DND-41 (cell line): Measurements from ENCODE around the gene DYNLT1.
A peak's percentile ranks its signal among the peaks of the same experiment; 100 is the strongest.

Experiments used
- ATAC-seq: fragments of 200-7000 bp; cut with Tn5 transposase; 3 replicates; pipeline ENCODE4 v1.9.1; 2021; ENCODE audit warnings: low read depth; ENCODE audit not compliant: insufficient read depth
- DNase-seq: peaks from one replicate; pipeline ENCODE4 v3.0.0-alpha.2; 2020
- H2AFZ ChIP-seq: 2 replicates; pipeline ENCODE4 v1.6.0; 2012; ENCODE audit warnings: low read depth, low read length
- H3K27ac ChIP-seq: 2 replicates; pipeline ENCODE4 v1.5.1; 2012; ENCODE audit warnings: low read length, inconsistent platforms
- H3K27me3 ChIP-seq: fragments of 200-600 bp; sonication (generic); 2 replicates; pipeline ENCODE4 v1.6.0; 2012; ENCODE audit warnings: low read length, mild to moderate bottlenecking, inconsistent platforms; ENCODE audit not compliant: insufficient read depth, poor library complexity
- H3K36me3 ChIP-seq: 2 replicates; pipeline ENCODE4 v1.5.1; 2012; ENCODE audit warnings: low read length, inconsistent platforms; ENCODE audit not compliant: insufficient read depth
- H3K4me1 ChIP-seq: 2 replicates; pipeline ENCODE4 v1.5.1; 2012; ENCODE audit warnings: mild to moderate bottlenecking, low read length; ENCODE audit not compliant: insufficient read depth
- H3K4me2 ChIP-seq: 2 replicates; pipeline ENCODE4 v1.6.0; 2012; ENCODE audit warnings: mild to moderate bottlenecking, moderate library complexity, low read length, inconsistent platforms; ENCODE audit not compliant: insufficient read depth
- H3K4me3 ChIP-seq, 2 experiments: fragments of 200-600 bp in 1 of 2; shearing (Covaris generic) in 1 of 2; 2 replicates each; pipeline ENCODE4 v1.5.1; 2012 to 2016; ENCODE audit warnings: inconsistent platforms in 2 of 2, low read length in 2 of 2, mild to moderate bottlenecking in 2 of 2, low read depth in 1 of 2, moderate library complexity in 1 of 2
- H3K79me2 ChIP-seq: 2 replicates; pipeline ENCODE4 v1.6.0; 2012; ENCODE audit warnings: low read length, inconsistent platforms; ENCODE audit not compliant: insufficient read depth
- H3K9ac ChIP-seq: 2 replicates; pipeline ENCODE4 v1.6.0; 2012; ENCODE audit warnings: low read depth, mild to moderate bottlenecking, inconsistent platforms, low read length, moderate library complexity
- H3K9me3 ChIP-seq: 2 replicates; pipeline ENCODE4 v1.5.1; 2012; ENCODE audit warnings: low read length, moderate library complexity, mild to moderate bottlenecking, inconsistent platforms; ENCODE audit not compliant: insufficient read depth, severe bottlenecking
- H4K20me1 ChIP-seq: 2 replicates; pipeline ENCODE4 v1.6.0; 2012; ENCODE audit warnings: low read length; ENCODE audit not compliant: insufficient read depth
- EZH2 ChIP-seq: IDR thresholded peaks from 3 replicates; pipeline ENCODE4 v1.6.1; 2012; ENCODE audit warnings: borderline replicate concordance, low read depth, mild to moderate bottlenecking, moderate library complexity, low read length, inconsistent platforms; ENCODE audit not compliant: severe bottlenecking
- TF ChIP-seq, protein P1 (sequence below): IDR thresholded peaks from 2 replicates; pipeline ENCODE4 v1.5.1; 2012; ENCODE audit warnings: borderline replicate concordance, low read length, moderate library complexity, mild to moderate bottlenecking; ENCODE audit not compliant: poor library complexity, severe bottlenecking; ENCODE audit errors: extremely low read depth

The DYNLT1 gene

DNA sequence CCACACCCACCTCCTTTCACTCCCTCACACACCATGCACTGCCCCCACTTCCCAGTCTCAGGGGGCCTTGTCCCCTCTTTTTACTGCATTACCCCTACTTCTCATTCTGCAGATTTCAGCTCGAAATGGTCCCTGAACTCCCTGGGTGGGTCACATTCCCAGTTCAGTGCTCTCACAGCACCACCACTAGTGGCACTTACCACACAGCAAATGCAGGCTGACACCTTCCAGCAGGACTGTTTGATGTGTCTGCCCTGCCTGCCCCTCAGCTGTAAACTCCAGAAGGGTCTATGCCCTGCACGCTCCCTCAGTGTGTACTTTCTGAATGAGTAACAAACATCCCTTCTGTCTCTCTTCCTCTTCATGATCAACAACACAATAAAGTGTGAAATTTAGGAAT, 4.0 kb downstream of the DYNLT1 start:
- Histone ChIP-seq H3K9me3 (no peaks in the 10 kb centered on the region), H3K27ac (no peak overlapping the region), H3K27me3 (peaks cover 4% of the 10 kb centered on the region), H3K4me3 (no peak overlapping the region), H3K4me1 (peaks cover 36% of the 10 kb centered on the region), H4K20me1 (peaks cover 26% of the 10 kb centered on the region), H3K9ac (no peak overlapping the region), H3K79me2 (peaks cover 40% of the 10 kb centered on the region), H3K4me2 (peak overlapping the region; percentile 36; the same call in 1 of the 2 replicates), H3K36me3 (peaks cover 48% of the 10 kb centered on the region), H2AFZ (no peak overlapping the region)
- ATAC-seq (no peak), DNase-seq (no peak)
- no peak for TF ChIP-seq EZH2
- TF ChIP-seq, protein P1, sequence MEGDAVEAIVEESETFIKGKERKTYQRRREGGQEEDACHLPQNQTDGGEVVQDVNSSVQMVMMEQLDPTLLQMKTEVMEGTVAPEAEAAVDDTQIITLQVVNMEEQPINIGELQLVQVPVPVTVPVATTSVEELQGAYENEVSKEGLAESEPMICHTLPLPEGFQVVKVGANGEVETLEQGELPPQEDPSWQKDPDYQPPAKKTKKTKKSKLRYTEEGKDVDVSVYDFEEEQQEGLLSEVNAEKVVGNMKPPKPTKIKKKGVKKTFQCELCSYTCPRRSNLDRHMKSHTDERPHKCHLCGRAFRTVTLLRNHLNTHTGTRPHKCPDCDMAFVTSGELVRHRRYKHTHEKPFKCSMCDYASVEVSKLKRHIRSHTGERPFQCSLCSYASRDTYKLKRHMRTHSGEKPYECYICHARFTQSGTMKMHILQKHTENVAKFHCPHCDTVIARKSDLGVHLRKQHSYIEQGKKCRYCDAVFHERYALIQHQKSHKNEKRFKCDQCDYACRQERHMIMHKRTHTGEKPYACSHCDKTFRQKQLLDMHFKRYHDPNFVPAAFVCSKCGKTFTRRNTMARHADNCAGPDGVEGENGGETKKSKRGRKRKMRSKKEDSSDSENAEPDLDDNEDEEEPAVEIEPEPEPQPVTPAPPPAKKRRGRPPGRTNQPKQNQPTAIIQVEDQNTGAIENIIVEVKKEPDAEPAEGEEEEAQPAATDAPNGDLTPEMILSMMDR = no peak

DNA sequence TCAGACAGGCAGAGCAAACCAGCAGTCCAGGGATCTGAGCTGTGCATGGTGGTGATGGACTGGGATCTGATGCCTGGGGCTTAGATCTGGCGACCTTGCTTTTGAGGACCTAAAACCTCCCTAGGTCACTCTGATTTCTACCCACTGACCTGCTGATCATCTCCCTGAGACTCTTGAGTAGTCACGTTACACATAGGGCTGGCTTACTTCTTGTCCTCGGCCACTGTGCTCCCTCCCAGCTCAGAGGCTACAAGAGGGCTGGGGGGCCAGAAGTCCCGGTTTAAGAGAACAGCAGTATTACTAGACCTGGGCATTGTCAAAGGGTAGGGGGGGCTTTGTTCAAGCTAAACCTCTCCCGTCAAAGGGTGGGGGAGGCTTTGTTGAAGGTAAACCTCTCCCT, 5.5 kb downstream of the DYNLT1 start:
- Histone ChIP-seq H3K36me3 (peaks cover 49% of the 10 kb centered on the region), H3K9me3 (no peaks in the 10 kb centered on the region), H3K9ac (no peak overlapping the region), H2AFZ (no peak overlapping the region), H3K27me3 (no peaks in the 10 kb centered on the region), H4K20me1 (peaks cover 26% of the 10 kb centered on the region), H3K4me3 (no peak overlapping the region), H3K27ac (no peak overlapping the region), H3K4me1 (peaks cover 28% of the 10 kb centered on the region), H3K4me2 (no peak overlapping the region), H3K79me2 (peaks cover 36% of the 10 kb centered on the region)
- ATAC-seq (no peak), DNase-seq (no peak)
- TF ChIP-seq, protein P1 = no peak
- no peak for TF ChIP-seq EZH2

DNA sequence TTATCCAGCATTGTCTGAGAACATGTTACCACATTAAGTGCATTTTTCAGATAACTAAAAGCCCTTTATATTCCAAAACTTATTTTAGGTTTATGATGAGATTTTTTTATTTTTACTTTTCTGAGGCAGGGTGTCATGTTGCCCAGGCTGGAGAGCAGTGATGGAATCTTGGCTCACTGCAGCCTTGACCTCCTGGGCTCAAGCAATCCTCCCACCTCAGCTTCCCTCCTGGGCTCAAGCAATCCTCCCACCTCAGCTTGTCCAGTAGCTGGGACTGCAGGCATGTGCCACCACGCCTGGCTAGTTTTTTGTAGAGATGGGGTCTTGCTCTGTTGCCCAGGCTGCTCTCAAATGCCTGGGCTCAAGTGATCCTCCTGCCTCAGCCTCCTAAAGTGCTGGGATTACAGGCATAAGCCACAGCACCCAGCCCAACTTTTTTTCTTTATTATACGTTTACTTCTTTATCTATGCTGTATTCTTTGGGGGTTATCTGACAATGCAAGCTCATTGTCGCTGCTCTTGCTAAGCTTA, 6.2 kb downstream of the DYNLT1 start:
- H4K20me1 ChIP-seq = peaks cover 26% of the 10 kb centered on the region
- peaks cover 23% of the 10 kb centered on the region for H3K4me1 ChIP-seq
- H3K9ac ChIP-seq = no peak overlapping the region
- peaks cover 29% of the 10 kb centered on the region for H3K79me2 ChIP-seq
- no peak overlapping the region for H3K27ac ChIP-seq
- H3K27me3 ChIP-seq = no peaks in the 10 kb centered on the region
- DNase-seq (no peak), ATAC-seq (no peak)
- H3K4me3 ChIP-seq = no peak overlapping the region
- H3K36me3 ChIP-seq = peaks cover 50% of the 10 kb centered on the region
- no peaks in the 10 kb centered on the region for H3K9me3 ChIP-seq
- no peak overlapping the region for H3K4me2 ChIP-seq
- TF ChIP-seq, protein P1 = no peak
- no peak for TF ChIP-seq EZH2
- H2AFZ ChIP-seq = no peak overlapping the region
